CD4-positive, alpha-beta T cell treated with Interleukin-6 at 100 ng/mL for 8 hours (primary cell): ENCODE measurements around the gene TRAF2.
"Not testable (repeated sequence)": the region's sequence is repeated elsewhere in the genome, so short reads cannot be mapped to it uniquely, and the experiment has no call there.

Source experiments
- DNase-seq: peaks from one replicate; pipeline ENCODE4 v3.0.0-alpha.2; 2020; ENCODE audit warnings: mixed read lengths, low spot score

TRAF2 gene

DNA sequence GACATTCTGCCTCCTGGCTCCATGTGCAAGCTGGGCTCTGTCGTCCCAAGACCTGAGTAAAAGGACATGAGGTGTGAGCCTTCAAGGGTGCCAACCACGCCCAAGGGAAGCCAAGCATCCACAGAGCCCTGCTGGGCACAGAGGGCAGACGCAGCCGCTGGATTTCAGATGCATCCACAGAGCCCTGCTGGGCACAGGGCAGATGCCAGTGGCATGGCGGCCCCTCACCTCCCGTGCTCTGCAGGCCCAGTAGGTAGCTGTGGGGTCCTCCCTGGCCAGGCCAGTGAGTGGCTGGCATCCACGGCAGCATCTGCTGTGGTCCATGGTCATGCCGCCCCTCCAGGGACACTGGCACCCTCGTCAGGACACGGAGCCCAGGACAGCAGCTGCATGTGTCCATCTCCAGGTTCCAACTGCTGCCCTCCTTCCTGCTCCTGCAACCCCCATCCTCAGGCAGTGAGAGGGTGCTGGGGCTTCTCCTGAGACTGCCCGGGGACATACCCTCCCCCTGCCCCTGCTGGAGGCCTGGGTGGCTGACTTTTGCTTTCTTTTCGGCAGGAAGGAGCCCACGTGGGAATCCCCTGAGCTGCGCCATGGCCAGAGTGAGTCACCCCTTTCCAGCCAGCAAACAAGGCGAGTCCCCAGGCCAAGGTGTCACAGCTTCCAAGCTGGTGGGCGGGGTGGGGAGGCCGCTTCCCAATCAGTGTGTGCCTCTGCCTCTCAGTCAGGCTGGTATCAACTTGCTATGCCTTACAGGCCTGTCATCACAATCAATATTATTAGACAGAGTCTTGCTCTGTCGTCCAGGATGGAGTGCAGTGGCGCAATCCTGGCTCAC, 4.0 kb upstream of the TRAF2 start:
- DNase-seq, result peak; percentile 88

DNA sequence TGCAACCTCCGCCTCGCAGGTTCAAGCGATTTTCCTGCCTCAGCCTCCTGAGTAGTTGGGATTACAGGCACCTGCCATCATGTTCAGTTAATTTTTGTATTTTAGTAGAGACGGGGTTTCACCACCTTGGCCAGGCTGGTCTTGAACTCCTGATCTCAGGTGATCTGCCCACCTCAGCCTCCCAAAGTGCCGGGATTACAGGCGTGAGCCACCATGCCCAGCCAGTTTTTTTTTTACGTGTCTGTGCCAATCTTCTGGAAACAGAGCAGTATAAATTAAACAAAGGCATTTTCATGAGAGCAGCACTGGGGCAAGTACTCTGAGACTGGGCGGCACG, 3.4 kb upstream of the TRAF2 start:
- DNase-seq, result not testable (repeated sequence)

DNA sequence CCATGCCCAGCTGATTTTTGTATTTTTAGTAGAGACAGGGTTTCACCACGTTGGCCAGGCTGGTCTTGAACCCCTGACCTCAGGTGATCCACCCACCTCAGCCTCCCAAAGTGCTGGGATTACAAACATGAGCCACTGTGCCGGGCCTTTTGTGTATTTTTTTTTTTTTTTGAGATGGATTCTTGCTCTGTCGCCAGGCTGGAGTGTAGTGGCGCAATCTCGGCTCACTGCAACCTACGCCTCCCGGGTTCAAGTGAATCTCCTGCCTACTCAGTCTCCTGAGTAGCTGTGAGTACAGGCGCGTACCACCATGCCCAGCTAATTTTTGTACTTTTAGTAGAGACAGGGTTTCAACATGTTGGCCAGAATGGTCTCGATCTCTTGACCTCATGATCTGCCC, 2.6 kb upstream of the TRAF2 start:
- not testable (repeated sequence) for DNase-seq

DNA sequence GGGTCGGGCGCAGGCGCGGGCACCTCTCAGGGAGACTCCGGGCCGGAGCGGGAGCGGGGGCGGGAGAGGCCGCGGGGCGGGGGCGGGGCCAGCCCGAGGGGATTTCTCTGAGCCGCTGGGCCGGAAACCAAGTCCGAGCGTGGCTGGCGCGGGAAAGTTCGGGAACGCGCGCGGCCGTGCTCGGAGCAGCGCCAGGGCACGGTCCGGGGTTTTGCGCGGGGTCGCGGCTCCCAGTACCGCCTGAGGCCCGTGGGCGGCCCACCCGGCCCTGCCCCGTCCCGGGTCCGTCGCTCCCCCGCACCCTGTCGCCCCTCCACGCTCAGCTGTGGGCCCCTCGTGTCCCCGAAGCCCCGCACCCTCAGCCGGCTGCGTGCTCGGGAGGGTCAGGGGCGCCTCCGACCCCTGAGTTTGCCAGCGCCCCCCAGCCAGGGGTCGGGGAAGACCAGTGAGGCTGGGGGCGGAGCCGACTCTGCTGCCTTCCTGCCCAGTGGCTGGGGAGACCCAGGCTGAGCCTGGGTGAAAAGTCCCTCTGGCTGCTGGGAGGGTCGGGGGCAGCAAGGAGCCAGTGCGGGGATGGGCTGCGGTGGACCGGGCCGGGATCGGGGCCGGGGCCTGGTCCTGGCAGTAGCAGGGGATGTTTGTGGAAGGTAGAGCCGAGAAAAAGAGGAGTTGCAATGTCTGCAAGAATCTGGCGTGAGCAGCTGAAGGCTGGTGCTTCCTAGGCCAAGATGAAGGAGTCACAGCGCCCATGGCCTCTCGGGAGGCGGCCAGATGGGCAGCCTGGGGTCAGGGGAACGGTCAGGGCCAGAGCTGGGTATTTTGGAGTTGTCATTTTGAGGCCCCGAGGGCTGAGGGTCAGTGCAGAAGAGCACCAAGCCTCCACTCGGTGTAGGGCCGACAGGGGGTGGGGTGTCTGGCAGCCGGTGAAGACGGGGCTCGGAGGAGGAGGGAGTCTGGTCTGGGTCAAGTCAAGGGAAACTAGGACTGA, 588 bp downstream of the TRAF2 start:
- peak; percentile 22 for DNase-seq

DNA sequence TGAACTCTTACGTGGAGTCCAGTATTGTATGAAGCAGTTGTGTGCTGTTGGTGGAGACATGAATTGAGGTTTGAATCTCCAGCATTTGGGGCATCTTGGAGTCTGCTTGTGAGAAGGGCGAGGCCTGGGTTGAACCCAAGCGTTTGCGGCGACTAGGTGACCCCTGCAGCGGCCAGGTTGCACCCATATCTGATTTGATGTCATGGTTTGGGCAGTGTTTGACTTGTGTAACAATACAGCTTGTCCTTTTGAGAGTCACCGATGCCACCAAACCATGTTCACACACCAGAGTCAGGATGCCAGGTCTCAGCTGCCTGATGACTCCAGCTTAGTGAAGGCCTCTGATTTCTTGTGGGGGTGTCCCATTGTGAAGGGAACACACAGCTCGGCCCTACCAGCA, 2.1 kb downstream of the TRAF2 start:
- DNase-seq, result no peak

DNA sequence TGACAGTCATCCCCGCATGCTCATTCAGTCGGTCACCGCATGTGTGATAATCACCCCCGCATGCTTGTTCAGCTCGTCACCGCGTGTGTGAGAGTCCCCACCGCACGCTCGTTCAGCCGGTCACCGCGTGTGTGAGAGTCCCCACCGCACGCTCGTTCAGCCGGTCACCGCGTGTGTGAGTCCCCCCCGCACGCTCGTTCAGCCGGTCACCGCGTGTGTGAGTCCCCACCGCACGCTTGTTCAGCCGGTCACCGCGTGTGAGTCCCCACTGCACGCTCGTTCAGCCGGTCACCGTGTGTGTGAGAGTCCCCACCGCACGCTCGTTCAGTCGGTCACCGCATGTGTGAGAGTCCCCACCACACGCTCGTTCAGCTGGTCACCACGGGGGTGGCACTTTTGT, 3.5 kb downstream of the TRAF2 start:
- DNase-seq, result no peak

DNA sequence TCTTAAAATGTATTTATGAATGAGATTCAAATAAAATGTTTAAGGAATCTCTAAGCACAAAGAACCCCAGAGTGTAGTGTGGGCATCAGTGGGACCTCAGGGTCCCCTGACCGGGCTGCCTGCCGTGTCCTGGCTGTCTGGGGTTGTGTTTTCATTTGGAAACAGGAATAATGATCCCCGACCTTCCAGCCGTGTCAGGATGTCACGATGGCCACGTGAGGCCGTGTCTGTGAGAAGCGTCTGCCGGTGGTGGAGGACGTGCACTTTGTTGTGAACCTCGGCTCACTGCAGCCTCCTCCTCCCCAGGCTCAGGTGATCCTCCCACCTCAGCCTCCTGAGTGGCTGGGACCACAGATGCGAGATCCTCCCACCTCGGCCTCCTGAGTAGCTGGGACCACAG, 4.3 kb downstream of the TRAF2 start:
- no peak for DNase-seq

DNA sequence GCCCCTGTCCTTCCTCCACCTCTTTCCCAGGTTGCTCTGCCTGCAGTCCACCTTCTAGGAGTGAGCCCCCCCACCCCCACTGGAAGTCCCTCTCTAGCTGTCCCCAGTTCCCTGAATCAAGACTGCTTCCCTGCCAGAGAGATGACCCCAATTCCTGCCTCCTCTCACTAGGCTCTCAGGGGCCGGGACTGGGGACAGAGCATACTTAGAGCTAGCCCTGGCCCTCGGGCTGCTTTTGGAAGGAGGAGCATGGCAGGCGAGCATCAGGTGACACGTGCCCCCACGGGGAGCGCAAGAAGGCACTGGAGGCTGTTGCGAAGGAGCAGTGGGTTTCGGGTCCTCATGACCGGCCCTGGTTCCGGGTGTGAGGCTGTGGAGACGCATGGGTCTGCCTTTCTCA, 9.7 kb downstream of the TRAF2 start:
- no peak for DNase-seq

DNA sequence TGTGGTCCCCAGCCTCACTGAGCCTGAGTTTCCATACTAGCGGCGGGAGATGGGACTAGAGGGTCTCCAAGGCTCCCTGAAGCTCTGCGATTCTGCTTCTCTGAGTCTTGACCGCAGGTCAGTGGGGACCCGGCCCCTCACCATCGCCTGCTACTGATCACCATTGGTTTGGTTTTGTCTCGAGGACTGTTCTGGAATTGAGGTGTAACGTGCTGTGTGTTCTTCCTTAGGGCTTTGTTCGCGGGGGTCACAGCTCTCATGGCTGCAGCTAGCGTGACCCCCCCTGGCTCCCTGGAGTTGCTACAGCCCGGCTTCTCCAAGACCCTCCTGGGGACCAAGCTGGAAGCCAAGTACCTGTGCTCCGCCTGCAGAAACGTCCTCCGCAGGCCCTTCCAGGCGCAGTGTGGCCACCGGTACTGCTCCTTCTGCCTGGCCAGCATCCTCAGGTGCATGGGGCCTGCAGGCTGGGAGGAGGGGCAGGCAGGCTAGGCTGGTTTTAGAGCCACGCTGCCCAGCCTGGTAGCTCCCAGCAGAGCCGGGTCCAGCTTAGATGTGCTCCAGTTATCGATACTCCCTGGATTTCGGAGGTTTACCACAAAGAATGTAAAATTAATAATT, 12.3 kb downstream of the TRAF2 start:
- no peak for DNase-seq

DNA sequence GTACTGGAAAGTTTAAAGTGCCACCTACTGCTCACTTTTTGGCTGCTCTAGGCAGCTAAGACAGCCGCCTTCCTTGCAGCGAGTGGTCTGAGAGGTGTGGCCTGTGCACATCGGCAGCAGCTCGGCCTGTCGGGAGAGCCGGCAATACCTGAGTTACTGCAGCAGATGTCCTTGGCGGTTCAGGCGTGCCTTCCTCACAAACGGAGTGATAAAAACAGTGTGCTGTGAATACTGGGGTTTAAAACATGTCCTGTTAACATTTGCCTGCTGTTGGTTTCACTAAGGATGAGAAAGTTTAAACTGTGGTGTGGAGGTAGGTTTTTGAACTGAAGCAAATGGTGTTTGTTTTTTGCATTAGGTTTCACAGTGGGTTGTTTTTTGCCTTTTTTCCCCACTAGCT, 12.9 kb downstream of the TRAF2 start:
- no peak for DNase-seq

DNA sequence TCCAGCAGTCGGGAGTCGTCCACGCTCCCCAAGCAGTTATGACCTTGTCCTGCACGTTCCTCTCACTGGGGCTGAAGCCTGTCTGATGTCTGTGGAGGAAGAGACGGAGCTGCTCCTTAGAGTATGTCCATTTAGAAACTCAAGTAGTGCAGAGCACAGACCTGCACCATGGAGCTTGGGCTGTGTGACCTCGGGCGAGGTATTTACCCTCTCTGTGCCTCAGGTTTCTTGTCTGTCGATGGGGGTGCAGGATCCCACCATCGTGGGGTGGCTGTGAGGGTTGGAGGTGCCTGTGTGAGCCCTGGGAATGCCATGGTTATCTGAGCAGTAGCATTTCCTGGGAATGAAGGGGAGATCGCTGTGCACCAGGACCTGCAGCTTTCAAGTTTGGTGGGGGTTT, 14.2 kb downstream of the TRAF2 start:
- no peak for DNase-seq

DNA sequence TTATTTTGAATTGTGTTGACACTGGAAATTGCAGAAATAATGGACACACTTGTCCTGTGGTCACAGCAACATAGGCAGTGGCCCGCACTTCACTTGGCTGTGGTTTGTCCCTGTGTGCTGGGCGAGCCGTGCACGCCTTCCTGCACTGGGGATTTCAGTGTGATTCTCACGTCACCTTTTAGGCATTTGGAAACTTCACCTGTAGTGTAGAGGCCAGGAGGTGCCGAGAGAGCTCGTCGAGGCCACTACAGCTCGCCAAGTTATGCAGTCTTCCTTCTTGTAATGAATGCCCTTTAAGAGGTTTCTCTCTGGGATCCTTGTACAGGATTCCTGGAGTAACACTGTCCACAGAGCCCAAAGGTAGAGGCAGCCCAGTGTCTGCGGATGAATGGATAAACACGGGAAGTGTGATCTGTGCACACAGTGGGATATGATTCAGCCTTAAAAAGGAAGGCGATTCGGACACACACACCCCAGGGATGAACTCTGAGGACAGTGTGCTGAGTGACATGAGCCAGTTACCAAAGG, 14.7 kb downstream of the TRAF2 start:
- no peak for DNase-seq

DNA sequence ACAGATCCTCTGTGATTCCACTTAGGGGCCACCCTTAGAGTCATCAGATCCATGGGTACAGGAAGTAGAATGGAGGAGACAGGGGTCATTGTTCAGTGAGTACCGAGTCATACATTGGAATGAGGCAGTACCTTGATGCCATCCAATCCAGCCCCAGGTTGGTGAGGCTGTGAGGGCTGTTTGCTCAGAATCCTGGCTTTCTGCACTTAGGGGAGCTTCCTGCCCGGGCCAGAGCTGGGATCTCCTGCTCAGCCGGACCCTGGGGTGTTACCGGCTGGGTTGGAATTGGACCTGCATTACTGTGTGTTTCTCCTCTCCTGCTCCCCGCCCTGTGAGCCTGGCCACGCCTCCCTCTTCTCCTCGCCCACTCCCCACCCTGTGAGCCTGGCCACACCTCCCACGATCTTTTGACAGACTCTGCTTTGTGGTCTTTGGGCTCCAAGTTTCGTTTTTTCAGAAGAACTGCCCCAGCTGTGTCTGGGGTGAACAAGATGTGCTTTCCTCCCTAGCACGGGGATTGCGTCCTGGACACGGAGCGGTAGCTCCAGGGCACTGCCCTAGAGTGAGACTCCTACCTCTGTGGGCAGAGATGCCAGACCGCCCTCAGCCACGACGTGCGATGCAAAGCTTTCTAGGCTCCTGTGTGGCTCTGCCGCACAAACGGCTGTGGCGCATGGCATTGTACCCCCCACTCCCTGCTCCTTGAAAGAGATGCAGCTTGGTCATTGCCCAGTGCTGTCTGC, 15.4 kb downstream of the TRAF2 start:
- DNase-seq, result peak; percentile 76

DNA sequence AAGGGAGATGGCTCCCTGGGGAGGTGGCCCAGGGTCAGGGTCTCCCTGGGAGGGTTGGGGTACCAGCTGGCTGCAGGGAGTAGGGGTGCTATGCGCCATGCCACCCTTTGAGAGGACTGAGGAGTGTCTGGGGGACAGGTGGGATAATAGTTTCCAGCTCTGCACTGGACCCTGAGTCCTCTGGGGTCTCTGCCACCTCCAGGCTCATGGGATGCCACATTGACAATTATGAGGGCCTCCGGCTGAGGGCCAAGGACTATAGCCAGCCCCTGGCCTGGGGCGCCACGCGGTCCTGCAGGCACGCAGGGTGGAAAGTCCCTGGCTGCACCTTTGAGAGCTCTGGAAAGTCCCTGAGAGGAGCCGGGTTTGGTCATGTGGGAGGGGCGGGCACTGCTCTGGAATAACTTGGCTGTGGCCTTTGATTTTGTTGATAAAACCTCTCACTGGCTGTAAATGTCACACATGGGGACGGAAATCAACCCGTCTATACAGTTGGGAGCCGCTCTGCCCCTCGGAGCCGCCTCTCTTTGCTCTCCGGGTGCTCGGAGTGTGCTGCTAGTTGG, 16.0 kb downstream of the TRAF2 start:
- DNase-seq, result peak; percentile 84

DNA sequence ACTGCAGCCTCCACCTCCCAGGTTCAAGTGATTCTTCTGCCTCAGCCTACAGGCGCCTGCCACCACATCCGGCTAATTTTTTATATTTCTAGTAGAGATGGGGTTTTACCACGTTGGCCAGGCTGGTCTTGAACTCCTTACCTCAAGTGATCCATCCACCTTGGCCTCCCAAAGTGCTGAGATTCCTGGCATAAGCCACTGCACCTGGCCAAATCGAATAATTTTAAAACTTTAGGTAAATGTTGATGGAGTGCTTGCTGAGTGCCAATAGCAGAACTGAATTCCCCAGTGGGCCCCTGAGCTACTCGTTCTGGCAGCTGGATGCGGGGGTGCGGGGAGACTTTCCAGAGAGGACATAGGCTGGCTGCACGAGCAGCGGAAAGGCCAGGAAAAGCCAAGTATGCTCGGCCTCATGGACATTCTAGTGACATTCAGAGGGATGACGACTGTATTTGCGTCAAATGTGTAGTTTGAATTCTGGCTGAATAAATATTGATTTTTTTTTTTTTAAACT, 16.8 kb downstream of the TRAF2 start:
- DNase-seq, result no peak

DNA sequence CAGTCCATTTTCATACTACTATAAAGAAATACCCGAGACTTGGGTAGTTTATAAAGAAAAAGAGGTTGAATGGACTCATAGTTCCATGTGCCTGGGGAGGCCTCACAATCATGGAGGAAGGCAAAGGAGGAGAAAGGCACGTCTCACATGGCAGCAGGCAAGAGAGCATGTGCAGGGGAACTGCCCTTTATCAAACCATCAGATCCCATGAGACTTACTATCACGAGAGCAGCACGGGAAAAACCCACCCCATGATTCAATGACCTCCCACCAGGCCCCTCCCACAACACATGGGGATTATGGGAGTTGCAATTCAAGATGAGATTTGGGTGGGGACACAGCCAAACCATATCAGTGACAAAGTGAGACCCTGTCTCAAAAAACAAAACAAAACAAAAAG, 19.9 kb downstream of the TRAF2 start:
- DNase-seq, result no peak

DNA sequence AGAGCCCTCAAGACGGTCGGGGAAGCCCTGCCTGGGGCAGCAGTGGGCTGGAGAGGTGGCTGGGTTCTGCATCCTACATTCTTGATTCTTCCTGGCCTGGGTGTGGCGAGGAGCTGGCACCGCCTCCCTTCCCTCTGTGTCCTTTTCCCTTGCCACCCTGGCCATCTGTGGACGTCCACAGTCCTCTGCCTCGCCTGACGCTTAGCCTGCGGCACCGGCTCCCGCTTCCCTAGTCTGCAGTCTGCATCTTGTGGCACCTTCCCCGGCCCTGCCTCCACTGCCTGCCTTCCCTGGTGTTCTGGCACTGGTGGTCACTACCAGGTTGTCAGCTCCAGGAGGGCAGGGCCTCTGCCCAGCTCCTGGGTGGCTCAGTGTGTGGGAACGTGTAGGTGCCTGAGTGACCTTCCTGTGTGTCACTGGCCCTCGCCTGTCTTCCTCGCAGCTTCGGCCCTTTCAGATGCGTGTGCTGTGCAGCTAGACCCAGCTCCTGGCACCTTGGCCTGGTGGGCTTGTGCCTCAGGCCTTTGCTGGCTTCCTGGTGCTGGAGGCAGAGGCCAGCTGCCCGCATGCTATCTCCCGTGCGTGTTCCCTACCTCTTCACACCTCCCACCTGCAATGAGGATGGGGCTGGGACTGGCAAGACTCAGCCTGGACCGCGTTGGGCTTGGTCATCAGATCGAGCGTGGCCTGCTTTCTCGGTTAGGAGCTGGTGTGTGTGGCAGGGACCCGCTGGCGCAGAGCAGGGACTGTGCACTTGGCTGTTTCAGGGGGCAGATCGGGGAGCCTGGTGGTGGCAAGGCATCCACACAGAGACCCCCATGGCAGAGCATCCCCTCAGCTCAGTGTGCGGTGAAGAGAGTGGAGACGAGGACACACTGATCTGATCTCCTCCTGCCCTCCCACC, 20.9 kb downstream of the TRAF2 start:
- no peak for DNase-seq

DNA sequence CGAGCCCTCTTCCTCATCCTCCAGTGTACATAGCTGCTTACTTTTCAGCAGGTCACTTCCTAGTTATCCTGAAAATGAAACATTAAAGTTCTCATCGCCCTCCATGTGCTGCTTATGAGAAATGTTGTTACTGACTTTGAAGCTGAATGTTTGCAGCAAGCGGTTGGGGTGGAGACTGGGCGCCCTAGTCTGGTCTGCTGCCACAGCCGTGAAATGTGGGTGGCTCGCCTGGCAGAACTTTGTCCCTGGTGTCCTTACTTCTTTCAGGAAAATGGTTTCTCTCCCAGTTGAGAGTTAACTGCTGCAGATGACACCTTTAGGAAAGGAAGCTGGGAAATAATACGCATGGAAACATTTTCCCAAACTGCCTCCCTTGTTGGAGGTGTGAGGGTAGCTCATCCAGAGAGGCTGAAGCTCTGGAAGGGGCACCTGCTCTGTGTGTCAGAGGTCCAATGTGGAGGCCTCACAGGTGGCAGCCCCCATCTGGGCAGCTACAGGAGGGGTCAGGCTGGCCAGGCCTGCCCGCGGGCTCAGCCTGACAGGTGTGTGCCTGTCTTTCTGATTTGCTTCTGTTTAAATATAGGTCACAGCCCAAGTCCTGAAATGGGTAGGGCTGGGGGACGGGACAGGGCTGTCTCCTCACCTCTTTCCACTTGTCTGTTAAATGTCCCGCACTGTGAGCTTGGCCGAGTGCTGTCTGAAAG, 24.0 kb downstream of the TRAF2 start:
- no peak for DNase-seq

DNA sequence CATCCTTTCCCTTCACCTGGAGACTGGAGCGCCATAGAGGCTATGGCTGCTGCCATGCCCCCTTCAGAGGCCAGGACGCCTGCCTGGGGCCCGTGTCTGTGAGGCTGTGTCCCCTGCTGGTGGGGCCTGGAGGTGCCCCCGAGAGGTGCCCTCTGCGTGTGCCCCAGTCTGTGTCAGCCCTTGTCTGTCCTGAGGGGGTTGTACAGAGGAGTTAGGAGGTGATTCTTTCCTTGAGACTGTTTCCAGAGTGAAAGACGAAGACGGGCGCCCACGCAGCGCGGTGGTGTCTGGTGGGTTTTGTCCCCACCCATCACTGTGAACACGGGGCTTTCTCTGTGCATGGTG, 24.6 kb downstream of the TRAF2 start:
- DNase-seq, result no peak
